Karpas-422 (cell line): ENCODE measurements around the gene DNAL4. TPM values are rescaled to one million over a fixed set of nuclear protein-coding genes. Genes with fewer than 3 reads are reported as not detected.

ENCODE experiments used
- DNase-seq: peaks from one replicate; pipeline ENCODE4 v3.0.0-alpha.2; 2015
- H2AFZ ChIP-seq: fragments of 200-600 bp; sonication (generic); 2 replicates; pipeline ENCODE4 v1.6.1; 2014; ENCODE audit warnings: antibody characterized with exemption, low read length, mixed read lengths
- H3K27ac ChIP-seq: fragments of 200-600 bp; sonication (generic); 2 replicates; pipeline ENCODE4 v1.5.1; 2014; ENCODE audit warnings: mild to moderate bottlenecking, low read length, moderate library complexity
- H3K27me3 ChIP-seq: fragments of 200-600 bp; sonication (generic); 2 replicates; pipeline ENCODE4 v1.6.1; 2014; ENCODE audit warnings: low read length, mixed read lengths
- H3K36me3 ChIP-seq: fragments of 200-600 bp; sonication (generic); 2 replicates; pipeline ENCODE4 v1.6.1; 2014; ENCODE audit warnings: low read length, mixed read lengths; ENCODE audit not compliant: insufficient read depth
- H3K4me1 ChIP-seq: fragments of 200-600 bp; sonication (generic); 2 replicates; pipeline ENCODE4 v1.6.1; 2014; ENCODE audit warnings: mild to moderate bottlenecking, low read length, mixed read lengths
- H3K4me2 ChIP-seq: fragments of 200-600 bp; sonication (generic); 2 replicates; pipeline ENCODE4 v1.6.1; 2014; ENCODE audit warnings: low read length, low read depth, mild to moderate bottlenecking; ENCODE audit not compliant: poor library complexity, severe bottlenecking
- H3K4me3 ChIP-seq: fragments of 200-600 bp; sonication (generic); 2 replicates; pipeline ENCODE4 v1.5.1; 2014; ENCODE audit warnings: mild to moderate bottlenecking, antibody characterized with exemption, low read length, mixed read lengths
- H3K79me2 ChIP-seq: fragments of 200-600 bp; sonication (generic); 2 replicates; pipeline ENCODE4 v1.6.1; 2014; ENCODE audit warnings: mild to moderate bottlenecking, low read length, mixed read lengths
- H3K9ac ChIP-seq: fragments of 200-600 bp; sonication (generic); 2 replicates; pipeline ENCODE4 v1.6.0; 2014; ENCODE audit warnings: low read length
- H3K9me2 ChIP-seq: fragments of 200-600 bp; sonication (generic), shearing (Covaris generic); replicated peaks from 2 replicates; pipeline ENCODE4 v1.6.0; 2014; ENCODE audit warnings: mild to moderate bottlenecking, low read length, moderate library complexity; ENCODE audit not compliant: insufficient read depth
- H3K9me3 ChIP-seq: fragments of 300-700, 200-600 bp; sonication (generic); 2 replicates; pipeline ENCODE4 v1.6.1; 2014; ENCODE audit warnings: low read length, mixed read lengths
- H4K20me1 ChIP-seq: fragments of 200-600 bp; sonication (generic); 2 replicates; pipeline ENCODE4 v1.6.1; 2014; ENCODE audit warnings: mild to moderate bottlenecking, antibody characterized with exemption, low read length, low read depth; ENCODE audit not compliant: insufficient read depth
- total RNA-seq: library from RNA; depleted of rRNA; stranded (reverse); fragments of >200 nt; shearing (Covaris generic); gene quantifications from 2 replicates; pipeline ENCODE4 v1.2.3, GENCODE V29; 2014; ENCODE audit warnings: low replicate concordance

Gene DNAL4
- total RNA-seq, 1 experiment from 2014 or later, result 3.2 TPM

- Histone ChIP-seq H3K27ac (no peak overlapping the region), H3K4me2 (no peak overlapping the region), H4K20me1 (no peaks in the 10 kb centered on the region), H3K27me3 (no peaks in the 10 kb centered on the region), H3K79me2 (no peaks in the 10 kb centered on the region), H3K4me1 (no peaks in the 10 kb centered on the region), H3K9ac (no peak overlapping the region), H3K4me3 (no peak overlapping the region), H3K9me3 (no peaks in the 10 kb centered on the region), H3K9me2 (no peaks in the 10 kb centered on the region), H2AFZ (no peak overlapping the region), H3K36me3 (no peaks in the 10 kb centered on the region)
- no peak for DNase-seq
Observed at GRCh38 chr22:38777087-38777671, 16.8 kb downstream of the DNAL4 start.

- no peaks in the 10 kb centered on the region for H3K79me2 ChIP-seq
- H3K4me3 ChIP-seq, result no peak overlapping the region
- H3K27me3 ChIP-seq, result no peaks in the 10 kb centered on the region
- H3K27ac ChIP-seq, result no peak overlapping the region
- no peaks in the 10 kb centered on the region for H3K9me3 ChIP-seq
- no peaks in the 10 kb centered on the region for H3K36me3 ChIP-seq
- no peak overlapping the region for H3K4me2 ChIP-seq
- H4K20me1 ChIP-seq, result no peaks in the 10 kb centered on the region
- no peak overlapping the region for H2AFZ ChIP-seq
- H3K9me2 ChIP-seq, result no peaks in the 10 kb centered on the region
- H3K4me1 ChIP-seq, result no peaks in the 10 kb centered on the region
- H3K9ac ChIP-seq, result no peak overlapping the region
- DNase-seq, result no peak
Observed at GRCh38 chr22:38776086-38776485, 17.9 kb downstream of the DNAL4 start.

DNA sequence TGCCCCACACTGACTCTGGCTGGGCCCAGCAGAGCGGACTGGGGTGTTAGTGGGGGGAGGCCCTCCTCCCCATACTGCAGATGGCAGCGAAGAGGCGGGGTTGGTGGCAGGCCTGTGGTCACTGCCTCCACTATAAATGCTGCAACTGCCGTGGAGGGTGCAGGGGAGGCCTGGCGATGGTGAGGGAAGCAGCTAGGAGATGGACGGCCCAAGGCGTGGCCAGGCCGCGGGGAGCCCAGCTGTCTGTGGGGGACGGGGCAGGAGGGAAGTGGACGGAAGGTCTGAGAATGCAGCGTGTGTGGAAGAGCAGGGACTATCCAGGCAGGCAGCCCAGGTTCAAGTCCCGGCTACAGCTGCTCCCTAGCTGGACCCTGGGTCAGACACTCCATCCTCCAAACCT lies 18.3 kb downstream of the DNAL4 start:
- no peaks in the 10 kb centered on the region for H3K36me3 ChIP-seq
- no peak overlapping the region for H3K4me2 ChIP-seq
- H4K20me1 ChIP-seq, result no peaks in the 10 kb centered on the region
- H3K27ac ChIP-seq, result no peak overlapping the region
- no peak for DNase-seq
- H3K9ac ChIP-seq, result no peak overlapping the region
- no peaks in the 10 kb centered on the region for H3K79me2 ChIP-seq
- no peak overlapping the region for H2AFZ ChIP-seq
- H3K9me2 ChIP-seq, result no peaks in the 10 kb centered on the region
- no peak overlapping the region for H3K4me3 ChIP-seq
- no peaks in the 10 kb centered on the region for H3K9me3 ChIP-seq
- H3K27me3 ChIP-seq, result no peaks in the 10 kb centered on the region
- H3K4me1 ChIP-seq, result no peaks in the 10 kb centered on the region

GRCh38 chr22:38774496-38775166 lies 19.3 kb downstream of the DNAL4 start:
- no peak overlapping the region for H2AFZ ChIP-seq
- H3K79me2 ChIP-seq, result no peaks in the 10 kb centered on the region
- no peaks in the 10 kb centered on the region for H3K9me3 ChIP-seq
- no peaks in the 10 kb centered on the region for H3K27me3 ChIP-seq
- no peak overlapping the region for H3K4me2 ChIP-seq
- no peak overlapping the region for H3K9ac ChIP-seq
- H3K9me2 ChIP-seq, result no peaks in the 10 kb centered on the region
- H3K27ac ChIP-seq, result no peak overlapping the region
- H4K20me1 ChIP-seq, result no peaks in the 10 kb centered on the region
- H3K4me3 ChIP-seq, result no peak overlapping the region
- H3K36me3 ChIP-seq, result no peaks in the 10 kb centered on the region
- DNase-seq, result no peak
- no peaks in the 10 kb centered on the region for H3K4me1 ChIP-seq

GRCh38 chr22:38773363-38773946 lies 20.5 kb downstream of the DNAL4 start:
- Histone ChIP-seq H3K4me3 (no peak overlapping the region), H4K20me1 (no peaks in the 10 kb centered on the region), H3K27ac (no peak overlapping the region), H3K4me1 (no peaks in the 10 kb centered on the region), H3K9ac (no peak overlapping the region), H3K9me2 (no peaks in the 10 kb centered on the region), H3K9me3 (no peaks in the 10 kb centered on the region), H3K36me3 (no peaks in the 10 kb centered on the region), H2AFZ (no peak overlapping the region), H3K4me2 (no peak overlapping the region), H3K79me2 (no peaks in the 10 kb centered on the region), H3K27me3 (no peaks in the 10 kb centered on the region)
- DNase-seq, result no peak

GRCh38 chr22:38772623-38772873 lies 21.4 kb downstream of the DNAL4 start:
- Histone ChIP-seq H3K9me2 (no peaks in the 10 kb centered on the region), H3K4me2 (no peak overlapping the region), H2AFZ (no peak overlapping the region)

DNA sequence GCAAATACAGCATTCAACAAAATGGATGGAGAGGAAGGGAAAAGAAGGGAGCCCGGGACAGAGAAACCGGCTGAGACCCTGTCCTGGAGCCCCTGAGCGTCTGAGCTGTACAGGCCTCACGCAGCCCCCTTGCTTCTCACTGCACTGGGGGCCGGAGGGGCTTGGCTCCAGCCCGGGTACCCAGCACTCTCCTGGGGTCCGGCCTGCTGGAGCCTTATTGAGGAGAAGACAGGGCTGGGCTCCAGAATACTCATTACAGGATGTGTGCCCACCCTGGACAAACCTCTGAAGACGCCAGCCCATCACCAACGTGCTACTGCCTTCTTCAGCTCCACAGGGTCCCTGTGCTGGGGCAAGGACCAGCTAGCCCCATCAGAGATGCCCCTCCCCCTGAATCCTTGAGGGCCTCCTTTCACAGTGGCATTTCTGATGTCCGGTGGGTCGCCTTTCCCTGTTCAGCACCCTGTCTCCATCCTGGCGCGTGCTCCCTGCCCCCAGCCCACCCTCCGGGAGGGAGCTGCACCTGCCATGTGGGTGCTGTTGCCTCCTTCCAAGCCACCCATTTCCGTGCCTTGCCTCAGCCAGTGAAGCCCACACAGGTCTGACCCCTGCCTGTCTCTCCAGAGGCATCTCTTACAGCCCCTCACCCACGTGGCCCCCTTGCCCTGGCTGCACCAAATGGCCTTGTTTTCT lies 23.5 kb downstream of the DNAL4 start:
- Histone ChIP-seq H3K9ac (no peak overlapping the region), H3K9me2 (no peaks in the 10 kb centered on the region), H3K9me3 (no peaks in the 10 kb centered on the region), H3K27ac (no peak overlapping the region), H3K4me2 (no peak overlapping the region), H3K4me3 (no peak overlapping the region), H2AFZ (no peak overlapping the region), H3K27me3 (no peaks in the 10 kb centered on the region), H3K4me1 (no peaks in the 10 kb centered on the region), H3K79me2 (no peaks in the 10 kb centered on the region), H4K20me1 (no peaks in the 10 kb centered on the region), H3K36me3 (no peaks in the 10 kb centered on the region)
- DNase-seq, result no peak

More at GRCh38 chr22:38772623-38772873, 21.4 kb downstream of the DNAL4 start:
- no peak overlapping the region for H3K9ac ChIP-seq
- H3K36me3 ChIP-seq, result no peaks in the 10 kb centered on the region
- no peak overlapping the region for H3K4me3 ChIP-seq
- H3K27me3 ChIP-seq, result no peaks in the 10 kb centered on the region
- no peak for DNase-seq
- no peaks in the 10 kb centered on the region for H4K20me1 ChIP-seq
- no peak overlapping the region for H3K27ac ChIP-seq
- H3K79me2 ChIP-seq, result no peaks in the 10 kb centered on the region
- no peaks in the 10 kb centered on the region for H3K4me1 ChIP-seq
- H3K9me3 ChIP-seq, result no peaks in the 10 kb centered on the region

DNA sequence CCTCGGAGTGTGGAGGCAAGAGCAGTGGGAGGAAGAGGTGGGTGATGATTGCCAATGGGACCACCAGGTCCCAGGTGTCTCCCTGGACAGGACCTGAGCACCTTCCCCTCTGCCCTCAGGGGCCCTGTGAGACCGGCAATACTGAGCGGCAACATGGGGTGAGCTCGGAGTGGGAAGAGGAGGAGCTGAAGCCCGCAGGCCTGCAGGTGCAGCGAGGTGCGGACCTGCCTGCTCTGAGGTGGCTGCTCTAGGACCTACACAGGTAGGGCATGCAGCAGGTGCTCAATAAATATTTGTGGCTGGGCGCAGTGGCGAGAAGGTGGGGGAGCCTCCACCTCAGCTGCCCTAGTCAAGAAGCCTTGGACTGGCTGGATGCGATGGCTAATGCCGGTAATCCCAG lies 25.9 kb downstream of the DNAL4 start:
- no peak overlapping the region for H3K9ac ChIP-seq

More for the DNA sequence above, 25.9 kb downstream of the DNAL4 start:
- no peak for DNase-seq
- H2AFZ ChIP-seq, result no peak overlapping the region
- no peaks in the 10 kb centered on the region for H3K36me3 ChIP-seq
- H3K79me2 ChIP-seq, result no peaks in the 10 kb centered on the region
- no peak overlapping the region for H3K27ac ChIP-seq
- H3K4me2 ChIP-seq, result no peak overlapping the region
- H3K4me3 ChIP-seq, result no peak overlapping the region
- H3K9me3 ChIP-seq, result no peaks in the 10 kb centered on the region
- no peaks in the 10 kb centered on the region for H3K27me3 ChIP-seq
- no peaks in the 10 kb centered on the region for H3K9me2 ChIP-seq
- no peaks in the 10 kb centered on the region for H4K20me1 ChIP-seq
- H3K4me1 ChIP-seq, result no peaks in the 10 kb centered on the region
